Jurkat, Clone E6-1 (cell line): ENCODE measurements around the gene GAPDH.

Experiments used
- DNase-seq: peaks from one replicate; pipeline ENCODE4 v3.0.0-alpha.2; 2011; ENCODE audit warnings: low read depth, low spot score
- H3K4me3 ChIP-seq: 2 replicates; pipeline ENCODE4 v1.5.1; 2011; ENCODE audit warnings: mild to moderate bottlenecking, low read length, control low read depth, moderate library complexity

The GAPDH gene

DNA sequence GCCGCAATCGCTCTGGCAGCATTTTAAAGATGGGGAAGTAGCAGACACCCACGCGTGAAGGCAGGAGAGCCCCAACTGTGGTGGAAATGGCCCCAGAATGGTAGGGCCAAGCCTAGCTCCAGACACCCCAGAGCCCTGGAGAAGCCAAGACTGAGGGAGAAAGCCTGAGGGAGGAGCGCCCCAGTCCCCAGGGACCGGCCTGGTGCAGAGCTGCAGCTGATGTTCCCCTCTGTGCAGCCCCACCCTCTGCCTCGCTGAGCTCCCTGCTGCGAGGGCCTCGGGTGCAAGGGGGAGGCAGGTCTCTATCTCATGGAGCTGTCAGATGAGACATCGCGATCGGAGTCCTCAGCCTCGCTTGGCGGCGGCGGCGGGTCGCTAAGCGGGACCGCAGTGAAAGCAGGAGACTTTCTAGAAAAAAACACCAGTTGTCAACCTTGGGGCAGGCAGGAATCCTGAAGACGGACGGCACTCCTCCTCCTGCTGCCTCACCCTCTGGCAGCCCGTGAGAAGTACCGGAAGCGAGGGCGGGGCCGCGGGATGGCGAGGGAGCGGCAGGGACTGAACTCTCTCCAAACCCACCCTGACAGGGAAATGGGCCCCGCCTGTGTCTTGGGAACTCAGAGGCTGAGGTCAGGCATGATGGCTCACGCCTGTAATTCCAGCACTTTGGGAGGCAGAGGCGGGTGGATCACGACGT is 6.0 kb downstream of the GAPDH start:
- DNase-seq = peak; percentile 45
- H3K4me3 ChIP-seq = no peak overlapping the region; the same call in 1 of the 2 replicates

DNA sequence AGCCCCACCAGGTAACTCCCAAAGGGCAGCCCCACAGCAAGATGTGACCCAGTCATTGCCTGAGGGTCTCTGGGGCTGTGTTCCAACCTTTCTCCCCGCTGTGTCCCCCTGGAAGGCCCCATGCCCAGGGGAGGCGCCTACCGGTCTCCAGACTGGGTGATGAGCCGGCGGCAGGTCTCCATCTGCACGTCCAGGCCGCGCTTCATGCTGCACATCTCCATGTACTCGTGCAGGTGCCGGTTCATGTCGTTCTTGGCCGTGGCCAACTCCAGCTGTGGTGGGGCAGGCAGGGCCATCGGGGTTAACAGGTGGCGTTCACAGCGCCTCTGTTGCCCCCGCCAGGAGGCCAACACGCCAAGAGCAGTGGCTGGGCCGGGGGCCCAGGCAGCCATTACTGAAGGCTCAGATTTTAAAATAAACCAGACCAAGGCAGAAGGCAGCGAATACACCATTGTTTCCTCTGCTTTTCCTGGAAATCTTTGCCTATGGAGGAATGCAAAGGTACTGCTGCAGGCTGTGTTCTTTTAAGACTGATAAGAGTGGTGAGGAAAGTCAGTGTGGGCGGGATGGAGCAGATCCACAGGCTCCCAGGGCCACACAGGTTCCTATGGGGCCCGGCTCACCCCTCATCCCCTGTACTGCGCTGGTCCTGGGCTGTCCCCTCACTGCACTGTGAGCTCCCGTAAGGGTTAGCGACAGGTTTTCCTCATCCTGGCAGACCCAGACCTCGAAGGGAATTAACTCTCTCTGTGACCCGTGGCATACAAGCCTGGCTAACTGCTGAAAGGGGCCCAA is 7.3 kb downstream of the GAPDH start:
- no peak overlapping the region for H3K4me3 ChIP-seq
- no peak for DNase-seq

DNA sequence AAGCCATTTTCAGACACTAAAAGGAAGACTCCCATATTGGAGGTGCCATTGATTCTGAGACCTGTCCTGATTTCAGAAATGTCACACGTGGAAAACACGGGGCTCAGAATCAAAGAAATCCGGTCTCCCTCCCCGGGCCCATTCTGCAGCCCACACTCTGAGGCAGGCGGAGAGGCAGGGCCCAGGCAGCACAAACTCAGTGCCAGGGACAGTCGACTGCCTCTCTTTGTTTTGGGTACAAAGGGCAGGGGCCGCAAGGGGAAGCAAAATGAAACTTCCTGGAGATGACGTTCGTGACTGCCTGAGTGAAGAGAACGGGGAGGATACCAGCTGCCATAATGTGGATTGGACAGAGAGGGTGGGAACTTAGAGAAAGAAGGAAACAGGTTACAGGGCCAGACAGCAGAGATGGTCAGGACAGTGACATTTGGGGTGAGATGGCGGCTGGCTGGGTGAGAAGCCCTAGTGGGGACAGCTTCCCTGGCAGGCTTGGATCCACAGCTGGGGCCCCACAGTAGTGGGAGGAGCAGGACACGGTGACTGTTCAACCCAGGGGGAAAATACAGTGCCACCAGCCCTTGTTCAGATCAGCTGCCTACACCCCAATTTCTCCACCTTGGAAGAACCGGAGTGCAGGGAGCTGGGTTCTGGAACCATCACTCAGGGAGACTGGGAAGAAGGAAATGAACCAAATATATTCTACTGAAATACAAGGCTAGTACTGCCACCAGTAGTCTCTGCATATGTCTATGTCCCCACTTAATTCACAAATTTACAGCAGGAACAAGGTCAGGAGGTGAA is 8.1 kb downstream of the GAPDH start:
- H3K4me3 ChIP-seq = no peak overlapping the region
- no peak for DNase-seq

DNA sequence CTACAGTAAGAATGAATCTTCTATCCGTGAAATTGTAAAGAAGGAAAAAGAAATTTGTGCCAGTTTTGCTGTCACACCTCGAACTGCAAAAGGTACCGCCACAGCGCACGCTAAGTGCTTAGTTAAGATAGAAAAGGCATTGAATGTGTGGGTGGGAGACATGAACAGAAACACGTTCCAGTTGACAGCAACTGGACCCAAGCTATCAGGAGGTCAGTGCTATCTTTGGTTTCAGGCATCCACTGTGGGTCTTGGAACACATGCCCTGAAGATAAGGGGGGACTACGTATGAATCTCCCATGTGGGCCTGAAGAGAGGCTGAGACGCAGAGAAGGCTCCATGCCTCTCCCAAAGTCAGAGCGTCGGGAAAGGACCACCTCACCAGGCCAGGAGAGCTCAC is 11.7 kb downstream of the GAPDH start:
- H3K4me3 ChIP-seq = no peak overlapping the region
- DNase-seq = no peak

DNA sequence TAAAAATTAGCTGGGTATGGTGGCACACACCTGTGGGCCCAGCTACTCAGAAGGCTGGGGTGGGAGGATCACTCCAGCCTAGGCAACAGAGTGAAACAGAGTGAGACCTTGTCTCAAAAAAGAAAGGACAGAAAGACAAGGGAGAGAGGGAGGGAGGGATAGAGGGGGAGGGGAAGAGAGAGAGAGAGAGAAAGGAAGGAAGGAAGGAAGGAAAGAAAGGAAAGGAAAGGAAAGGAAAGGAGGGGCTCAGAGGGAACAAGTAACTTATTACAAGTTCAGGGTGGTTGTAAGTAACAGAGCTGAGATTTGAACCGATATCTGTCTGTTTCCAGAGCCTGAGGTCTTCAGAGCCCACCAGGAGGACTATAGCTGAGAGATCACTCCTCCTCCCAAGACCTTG is 13.2 kb downstream of the GAPDH start:
- no peak overlapping the region for H3K4me3 ChIP-seq
- DNase-seq = no peak

DNA sequence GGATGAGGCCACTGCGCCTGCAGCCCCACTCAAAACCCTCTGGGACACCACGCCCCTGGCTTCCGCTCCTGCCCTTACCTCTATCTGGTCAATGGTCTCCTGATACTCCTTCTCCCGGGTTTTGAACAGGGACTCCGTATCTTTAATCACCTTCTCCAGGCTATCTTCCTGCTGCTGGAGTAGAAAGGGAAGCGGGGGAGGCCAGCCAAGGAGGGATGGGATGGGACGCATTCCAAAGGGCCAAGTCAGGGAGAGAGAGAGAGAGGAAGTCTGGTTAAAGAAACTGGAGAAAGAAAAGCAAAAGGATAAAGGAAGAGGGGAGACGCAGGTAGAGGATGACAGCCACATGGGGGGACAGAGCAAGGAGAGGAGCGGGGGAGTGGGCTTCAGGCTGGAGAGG is 13.7 kb downstream of the GAPDH start:
- DNase-seq = no peak
- H3K4me3 ChIP-seq = no peak overlapping the region

DNA sequence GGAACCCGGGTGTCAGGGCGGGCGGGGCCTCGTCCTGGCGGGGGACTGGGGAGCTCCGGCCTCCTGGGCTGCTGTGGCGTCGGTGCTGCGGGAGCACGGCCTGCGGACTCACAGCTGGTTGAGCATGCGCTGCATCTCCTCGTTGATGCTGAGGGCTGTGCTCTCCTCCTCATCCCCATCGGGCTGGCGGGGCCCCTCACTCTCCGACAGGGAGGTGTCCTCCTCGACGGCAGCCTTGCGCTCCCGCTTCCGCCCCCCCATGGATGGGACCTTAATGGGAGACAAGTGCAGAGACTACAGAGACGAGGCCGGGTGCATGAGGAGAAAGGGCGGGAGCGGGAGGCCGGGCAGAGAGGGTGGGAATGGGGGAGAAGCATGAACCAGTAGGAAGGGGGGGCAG is 14.2 kb downstream of the GAPDH start:
- no peak overlapping the region for H3K4me3 ChIP-seq
- no peak for DNase-seq

DNA sequence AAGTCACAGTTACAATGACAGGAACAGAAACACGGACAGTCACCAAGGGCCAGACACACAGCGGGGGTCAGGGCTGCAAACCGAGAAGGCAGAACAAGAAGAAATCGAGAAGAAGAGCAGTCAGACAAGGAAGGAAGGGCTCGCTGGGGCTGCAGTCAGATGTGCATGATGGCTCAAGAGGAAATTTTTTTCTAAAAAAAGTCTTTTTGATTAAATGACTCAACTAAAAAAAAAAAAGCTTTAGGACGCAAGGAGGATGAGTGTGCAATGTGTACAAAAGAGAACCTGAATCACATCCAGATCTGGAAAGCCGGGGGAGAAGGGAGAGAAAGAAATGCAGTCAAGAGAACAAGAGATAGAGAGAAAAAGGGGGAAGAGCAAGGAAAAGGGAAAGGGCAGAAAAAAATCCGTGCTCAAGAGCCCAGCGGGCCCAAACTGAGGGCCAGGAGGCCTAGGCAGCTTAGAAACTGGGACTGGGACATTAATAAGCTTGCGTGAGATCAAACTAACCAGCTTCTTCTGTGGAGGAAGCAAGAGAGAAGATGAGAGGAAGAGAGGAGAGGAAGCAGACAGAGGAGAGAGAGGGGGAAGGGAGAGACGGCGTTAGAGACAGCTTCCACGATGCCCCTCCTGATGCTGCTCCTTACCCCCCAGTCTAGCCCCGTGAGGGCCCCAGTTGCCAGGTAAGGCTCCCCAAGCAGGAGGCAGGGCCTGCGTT is 14.8 kb downstream of the GAPDH start:
- no peak overlapping the region for H3K4me3 ChIP-seq
- no peak for DNase-seq

DNA sequence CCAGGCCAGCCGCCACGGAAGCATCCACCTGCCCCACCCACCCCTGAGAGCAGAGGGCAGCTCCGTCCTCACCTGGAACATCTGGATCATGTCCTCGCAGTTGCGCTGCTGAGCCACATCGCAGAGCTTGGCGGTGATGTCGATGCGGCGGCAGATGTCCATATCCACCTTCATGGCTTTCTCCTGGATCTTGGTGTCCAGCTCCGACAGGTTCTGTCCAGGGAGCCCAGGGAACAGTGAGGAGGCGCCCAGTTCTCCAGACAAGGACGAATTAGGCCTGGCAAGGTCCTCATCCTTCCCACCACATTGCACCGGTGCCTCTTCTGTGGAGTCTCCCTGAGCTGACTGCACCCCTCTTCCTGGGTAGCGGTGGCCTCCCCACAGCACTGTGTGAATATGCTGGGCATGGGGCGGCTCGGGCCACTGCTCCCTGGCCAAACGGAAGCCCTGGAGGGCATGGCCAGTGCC is 15.4 kb downstream of the GAPDH start:
- DNase-seq = no peak
- H3K4me3 ChIP-seq = no peak overlapping the region

DNA sequence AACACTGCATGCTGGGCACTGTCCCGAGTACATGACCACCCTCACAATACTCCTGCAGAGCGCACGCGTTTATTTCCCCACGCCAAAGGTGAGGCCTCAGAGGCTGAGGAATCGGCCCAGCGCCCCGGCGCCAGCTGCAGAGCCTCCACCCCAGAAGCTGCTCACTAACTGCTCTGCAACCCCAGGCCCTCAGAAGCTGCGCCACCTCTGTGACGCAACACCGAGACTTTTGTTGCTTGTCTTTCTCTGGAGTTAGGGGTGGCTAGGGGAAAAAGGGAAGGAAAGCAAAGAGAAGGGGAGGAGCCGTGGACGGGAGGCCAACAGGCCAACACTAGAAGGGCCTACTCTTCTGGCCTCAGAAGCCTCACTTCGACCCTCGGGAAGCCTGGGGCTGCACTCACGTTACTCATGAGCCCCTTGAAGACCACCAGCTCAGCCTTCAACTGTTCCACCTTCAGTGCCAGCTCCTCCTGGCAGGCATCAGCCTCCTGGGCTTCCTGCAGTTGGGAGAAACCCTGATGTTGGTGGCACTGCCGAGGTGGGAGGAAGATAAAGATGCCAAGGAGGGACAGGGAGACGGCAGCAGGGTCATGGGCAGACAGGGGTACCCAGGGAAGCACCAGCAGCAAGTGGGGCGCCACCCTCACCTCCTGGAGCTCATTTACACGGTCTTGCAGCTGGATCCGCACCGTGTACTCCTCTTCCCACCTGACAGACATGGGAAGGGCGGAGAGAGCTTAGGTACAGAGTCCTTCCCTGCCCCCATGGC is 16.2 kb downstream of the GAPDH start:
- DNase-seq = no peak
- H3K4me3 ChIP-seq = no peak overlapping the region

DNA sequence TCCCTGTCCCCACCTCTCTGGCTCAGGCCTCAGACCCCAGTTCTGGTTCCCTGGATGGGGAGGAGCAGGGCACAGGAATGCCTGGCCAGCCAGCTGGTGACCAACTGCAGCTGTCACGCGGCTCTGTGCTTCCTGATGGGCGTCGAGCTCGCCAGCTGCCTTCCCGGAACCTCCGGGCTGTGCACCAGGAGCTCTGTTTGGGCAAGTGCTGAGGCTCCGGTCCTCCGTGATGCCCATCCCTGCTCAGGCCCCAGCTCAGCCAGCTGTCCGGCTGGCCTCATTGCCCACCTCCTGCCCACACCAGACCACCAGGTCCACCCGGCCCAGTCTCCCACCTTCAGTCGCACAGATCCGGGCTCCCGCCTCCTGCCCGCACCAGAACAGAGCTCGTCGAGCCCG is 16.7 kb downstream of the GAPDH start:
- no peak overlapping the region for H3K4me3 ChIP-seq
- no peak for DNase-seq

DNA sequence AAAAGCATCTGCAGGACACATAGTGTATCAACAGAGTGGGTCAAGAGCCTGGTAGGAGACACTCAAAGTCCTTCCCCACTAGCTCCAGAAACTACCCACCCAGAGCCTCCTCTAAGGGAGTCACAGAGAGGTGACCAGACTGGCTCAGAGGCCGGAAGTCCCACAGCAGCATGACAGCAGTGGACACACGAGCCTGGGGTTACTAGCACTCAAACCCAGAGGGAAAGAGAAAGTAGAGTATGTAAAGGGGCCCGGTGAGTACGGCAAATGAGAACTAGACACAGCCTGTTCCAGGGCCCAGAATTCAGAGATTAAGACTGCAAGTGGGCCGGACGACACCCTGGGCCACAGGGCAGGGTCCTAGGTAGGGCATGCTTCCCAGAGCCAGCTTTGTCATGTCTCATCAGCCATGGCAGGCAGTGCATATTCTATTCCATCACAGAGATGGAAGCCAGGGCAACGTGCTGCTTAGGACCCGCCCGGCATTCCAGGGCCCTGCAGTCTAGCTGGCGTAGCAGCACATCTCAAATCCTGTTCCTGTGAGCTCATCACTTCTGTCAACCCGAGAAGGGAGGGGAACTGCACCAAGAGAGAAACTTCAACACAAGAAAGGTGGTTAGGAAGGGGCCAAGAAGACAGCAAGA is 17.3 kb downstream of the GAPDH start:
- H3K4me3 ChIP-seq = no peak overlapping the region
- DNase-seq = no peak

DNA sequence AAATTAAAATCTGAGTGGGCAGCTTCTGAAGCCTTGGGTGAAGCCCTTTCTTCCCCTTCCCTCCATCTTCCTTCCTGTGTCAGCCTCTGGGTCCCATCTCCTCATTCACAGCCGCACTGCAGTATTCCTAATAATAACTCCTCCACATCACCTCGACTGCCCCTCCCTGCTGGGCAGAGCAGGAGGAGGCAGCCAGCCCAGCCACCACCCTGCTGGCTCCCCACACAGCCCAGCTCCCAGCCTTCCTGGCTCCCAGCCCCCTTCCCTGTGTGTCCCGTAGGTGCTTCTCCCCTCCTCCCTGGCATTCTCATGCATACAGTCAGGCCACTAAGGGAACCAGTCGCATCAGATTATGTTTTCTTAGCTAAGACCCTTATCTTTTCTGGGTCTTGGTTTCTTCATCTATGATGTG is 17.8 kb downstream of the GAPDH start:
- no peak overlapping the region for H3K4me3 ChIP-seq
- no peak for DNase-seq

DNA sequence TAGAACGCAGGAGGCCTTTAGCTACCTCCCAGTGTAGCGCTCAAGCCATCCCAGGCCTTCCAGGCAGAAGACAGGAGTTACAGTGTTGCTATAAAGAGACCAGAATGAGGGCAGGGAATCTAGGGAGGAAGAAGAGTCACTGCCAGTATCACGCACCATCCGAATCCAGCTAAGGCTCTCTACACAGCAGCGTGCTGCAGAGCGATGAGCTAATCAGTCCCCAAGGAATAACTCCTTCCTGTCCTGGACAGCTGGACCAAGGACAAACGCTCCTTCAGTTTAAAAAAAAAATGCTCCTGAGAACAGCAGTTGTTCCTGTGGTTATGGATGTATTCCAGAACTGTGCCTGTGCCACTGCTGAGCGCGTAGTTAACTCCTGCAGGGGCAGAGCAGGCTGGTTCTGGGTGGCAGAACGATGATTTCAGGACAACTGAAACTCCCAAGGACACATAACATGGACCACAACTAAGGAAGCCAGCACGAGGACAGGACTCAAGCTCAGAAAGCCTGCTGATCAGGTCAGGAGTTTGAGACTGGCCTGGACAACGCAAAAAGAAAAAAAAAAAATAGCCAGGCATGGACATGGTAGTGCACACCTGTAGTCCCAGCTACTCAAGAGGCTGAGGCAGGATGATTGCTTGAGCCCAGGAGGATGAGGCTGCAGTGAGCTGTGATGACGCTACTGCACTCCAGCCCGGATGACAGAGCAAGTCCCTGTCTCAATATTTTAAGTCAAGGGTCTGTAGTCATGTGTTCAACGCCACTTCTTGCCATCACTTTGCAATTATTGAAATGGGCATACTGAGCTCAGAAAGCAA is 18.9 kb downstream of the GAPDH start:
- H3K4me3 ChIP-seq = no peak overlapping the region
- no peak for DNase-seq

DNA sequence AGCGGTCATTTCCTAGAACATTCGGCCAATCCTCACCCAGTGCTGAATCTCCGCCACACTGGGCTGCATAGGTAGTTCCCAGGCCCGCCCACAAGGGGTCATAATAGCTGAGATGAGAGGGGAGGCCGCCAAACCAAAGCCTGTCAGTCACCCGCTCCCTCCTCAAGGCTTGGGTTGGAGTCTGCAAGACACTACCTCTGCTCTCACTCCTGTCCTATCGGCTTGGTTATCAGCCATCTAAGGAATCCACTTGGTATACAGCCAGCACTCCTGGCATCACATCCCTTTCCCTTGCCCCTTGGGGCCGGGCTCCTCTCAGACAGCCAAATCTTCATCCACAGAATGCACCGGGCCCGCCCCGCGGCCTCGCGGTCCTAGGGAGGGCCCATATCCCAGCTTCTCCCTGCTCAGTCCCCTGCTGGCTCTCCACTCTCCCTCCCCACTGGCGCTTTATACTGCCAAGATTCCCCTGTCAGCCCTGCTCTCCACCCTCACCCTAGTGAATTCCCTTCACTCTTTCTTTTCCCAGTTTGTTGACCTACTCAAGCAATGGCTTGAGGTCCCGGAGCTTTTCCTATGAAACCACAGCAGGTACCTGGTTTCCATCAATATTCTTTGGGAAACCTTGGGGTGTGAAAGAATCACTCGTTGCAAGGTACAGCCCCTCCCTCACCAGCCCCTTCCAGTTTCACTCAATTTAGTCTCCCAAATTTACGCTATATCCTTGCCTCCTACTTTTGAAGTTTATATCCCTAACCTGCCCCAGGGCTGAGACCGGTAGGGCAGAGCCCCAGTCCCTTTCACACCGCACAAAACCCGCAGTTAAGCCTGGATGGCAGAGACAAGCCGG is 20.1 kb downstream of the GAPDH start:
- H3K4me3 ChIP-seq = peak overlapping the region; percentile 80
- DNase-seq = peak; percentile 60

DNA sequence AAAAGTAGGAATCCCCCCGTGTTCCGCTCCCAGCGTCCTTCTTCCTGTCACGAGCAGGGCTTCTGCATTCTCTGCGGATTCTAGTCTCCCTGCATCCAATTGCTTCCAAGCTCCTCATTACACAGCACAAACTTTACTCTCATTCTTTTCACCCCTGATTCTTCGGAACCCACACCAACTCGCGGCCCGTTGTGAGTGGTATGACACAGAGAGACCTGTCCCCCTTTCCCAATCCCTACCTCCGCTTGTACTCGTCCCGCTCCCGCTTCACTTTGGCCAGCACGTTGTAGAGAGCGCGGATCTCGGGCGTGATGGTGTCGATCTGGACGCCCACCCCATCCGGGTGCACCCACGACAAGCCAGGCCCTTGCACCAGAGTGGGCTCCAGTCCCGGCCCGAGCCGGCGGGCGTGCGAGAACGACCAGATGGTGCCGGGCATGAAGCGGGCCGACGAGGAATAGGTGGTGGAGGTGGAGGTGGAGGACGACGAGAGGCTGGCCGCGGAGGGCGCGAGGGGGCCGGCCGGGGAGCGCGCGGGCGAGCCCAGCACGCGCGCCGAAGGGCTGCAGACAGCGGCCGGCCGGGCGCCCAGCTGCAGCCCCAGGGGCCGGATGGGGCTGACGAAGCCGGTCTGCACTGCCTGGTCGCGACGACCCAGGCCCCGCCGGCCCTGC is 20.8 kb downstream of the GAPDH start:
- no peak for DNase-seq
- peak overlapping the region; percentile 80 for H3K4me3 ChIP-seq
